MM.1S (cell line): ENCODE results near the gene CACNA2D1.

Experiments used
- EZH2 ChIP-seq: fragments of 300-600 bp; sonication (generic); optimal IDR thresholded peaks from 2 replicates; pipeline ENCODE3; 2017; ENCODE audit warnings: low read depth, mild to moderate bottlenecking, antibody characterized with exemption, low read length, mixed read lengths
- EZH2phosphoT487 ChIP-seq: fragments of 300-600 bp; sonication (generic); IDR thresholded peaks from 2 replicates; pipeline ENCODE4 v1.6.1; 2018; ENCODE audit warnings: antibody characterized with exemption, low read length
- TF ChIP-seq, protein P1 (sequence below): fragments of 300-600 bp; sonication (generic); IDR thresholded peaks from 2 replicates; pipeline ENCODE4 v1.5.1; 2016; ENCODE audit warnings: antibody characterized with exemption, low read length, mixed read lengths

GRCh38 chr7:82430500-82431465 is 12.8 kb downstream of the CACNA2D1 start:
- no peak for TF ChIP-seq EZH2
- TF ChIP-seq, protein P1, sequence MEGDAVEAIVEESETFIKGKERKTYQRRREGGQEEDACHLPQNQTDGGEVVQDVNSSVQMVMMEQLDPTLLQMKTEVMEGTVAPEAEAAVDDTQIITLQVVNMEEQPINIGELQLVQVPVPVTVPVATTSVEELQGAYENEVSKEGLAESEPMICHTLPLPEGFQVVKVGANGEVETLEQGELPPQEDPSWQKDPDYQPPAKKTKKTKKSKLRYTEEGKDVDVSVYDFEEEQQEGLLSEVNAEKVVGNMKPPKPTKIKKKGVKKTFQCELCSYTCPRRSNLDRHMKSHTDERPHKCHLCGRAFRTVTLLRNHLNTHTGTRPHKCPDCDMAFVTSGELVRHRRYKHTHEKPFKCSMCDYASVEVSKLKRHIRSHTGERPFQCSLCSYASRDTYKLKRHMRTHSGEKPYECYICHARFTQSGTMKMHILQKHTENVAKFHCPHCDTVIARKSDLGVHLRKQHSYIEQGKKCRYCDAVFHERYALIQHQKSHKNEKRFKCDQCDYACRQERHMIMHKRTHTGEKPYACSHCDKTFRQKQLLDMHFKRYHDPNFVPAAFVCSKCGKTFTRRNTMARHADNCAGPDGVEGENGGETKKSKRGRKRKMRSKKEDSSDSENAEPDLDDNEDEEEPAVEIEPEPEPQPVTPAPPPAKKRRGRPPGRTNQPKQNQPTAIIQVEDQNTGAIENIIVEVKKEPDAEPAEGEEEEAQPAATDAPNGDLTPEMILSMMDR: no peak
- no peak for TF ChIP-seq EZH2phosphoT487
